H9 (cell line): ENCODE measurements around the gene CDH8. TPM values are rescaled to one million over a fixed set of nuclear protein-coding genes. Genes with fewer than 3 reads are reported as not detected.

ENCODE experiments used
- DNase-seq: peaks from one replicate; pipeline ENCODE4 v3.0.0-alpha.2; 2017
- H2AFZ ChIP-seq: one replicate; pipeline ENCODE4 v1.6.1; 2013; ENCODE audit warnings: mild to moderate bottlenecking, low read length, control low read depth, moderate library complexity
- H2AK5ac ChIP-seq: 2 replicates; pipeline ENCODE4 v1.6.1; 2013; ENCODE audit warnings: low read length, control low read depth, mixed read lengths; ENCODE audit not compliant: insufficient read length
- H2BK120ac ChIP-seq: one replicate; pipeline ENCODE4 v1.6.1; 2013; ENCODE audit warnings: low read depth, mild to moderate bottlenecking, low read length, control low read depth, inconsistent platforms; ENCODE audit not compliant: poor library complexity, severe bottlenecking
- H2BK12ac ChIP-seq: 2 replicates; pipeline ENCODE4 v1.6.1; 2013; ENCODE audit warnings: low read length, control low read depth, mixed read lengths, low read depth; ENCODE audit not compliant: insufficient read length
- H2BK15ac ChIP-seq: 2 replicates; pipeline ENCODE4 v1.6.1; 2013; ENCODE audit warnings: low read depth, low read length, control low read depth
- H2BK20ac ChIP-seq: one replicate; pipeline ENCODE4 v1.6.1; 2013; ENCODE audit warnings: low read depth, mild to moderate bottlenecking, low read length, control low read depth, inconsistent platforms; ENCODE audit not compliant: poor library complexity, severe bottlenecking
- H2BK5ac ChIP-seq: 2 replicates; pipeline ENCODE4 v1.6.1; 2013; ENCODE audit warnings: low read length, control low read depth, mixed read lengths; ENCODE audit not compliant: insufficient read length
- H3K14ac ChIP-seq: 2 replicates; pipeline ENCODE4 v1.6.1; 2013; ENCODE audit warnings: low read length, control low read depth; ENCODE audit not compliant: insufficient read depth
- H3K18ac ChIP-seq: 2 replicates; pipeline ENCODE4 v1.6.1; 2013; ENCODE audit warnings: low read depth, mild to moderate bottlenecking, mixed read lengths, low read length, control low read depth; ENCODE audit not compliant: insufficient read length
- H3K23ac ChIP-seq: 2 replicates; pipeline ENCODE4 v1.6.1; 2013; ENCODE audit warnings: low read length, control low read depth, mixed read lengths, low read depth; ENCODE audit not compliant: insufficient read length
- H3K23me2 ChIP-seq: 2 replicates; pipeline ENCODE4 v1.6.1; 2013; ENCODE audit warnings: low read depth, mild to moderate bottlenecking, mixed read lengths, low read length, control low read depth; ENCODE audit not compliant: insufficient read length, poor library complexity, severe bottlenecking
- H3K27ac ChIP-seq: 2 replicates; pipeline ENCODE4 v1.5.1; 2013; ENCODE audit warnings: low read length, control low read depth, mixed read lengths, low read depth; ENCODE audit not compliant: insufficient read length
- H3K27me3 ChIP-seq: 2 replicates; pipeline ENCODE4 v1.6.1; 2013; ENCODE audit warnings: low read length, control low read depth, inconsistent platforms; ENCODE audit not compliant: insufficient read depth
- H3K4ac ChIP-seq: 2 replicates; pipeline ENCODE4 v1.6.1; 2013; ENCODE audit warnings: low read depth, mild to moderate bottlenecking, control low read depth, inconsistent platforms, low read length, moderate library complexity
- H3K4me1 ChIP-seq: 2 replicates; pipeline ENCODE4 v1.6.1; 2013; ENCODE audit warnings: low read length, control low read depth, inconsistent platforms; ENCODE audit not compliant: insufficient read depth
- H3K4me2 ChIP-seq: 2 replicates; pipeline ENCODE4 v1.6.1; 2013; ENCODE audit warnings: low read length, control low read depth, mixed read lengths; ENCODE audit not compliant: insufficient read length, insufficient read depth
- H3K56ac ChIP-seq: 2 replicates; pipeline ENCODE4 v1.6.1; 2013; ENCODE audit warnings: low read depth, mild to moderate bottlenecking, mixed read lengths, low read length, control low read depth; ENCODE audit not compliant: insufficient read length
- H3K79me1 ChIP-seq: 2 replicates; pipeline ENCODE4 v1.6.1; 2013; ENCODE audit warnings: low read depth, mild to moderate bottlenecking, moderate library complexity, low read length, control low read depth, inconsistent platforms; ENCODE audit not compliant: insufficient read depth, poor library complexity, severe bottlenecking
- H3K79me2 ChIP-seq: 2 replicates; pipeline ENCODE4 v1.6.1; 2013; ENCODE audit warnings: low read length, control low read depth, inconsistent platforms; ENCODE audit not compliant: insufficient read depth
- H3K9ac ChIP-seq: 2 replicates; pipeline ENCODE4 v1.6.1; 2013; ENCODE audit warnings: low read length, control low read depth, mixed read lengths; ENCODE audit not compliant: insufficient read length; ENCODE audit errors: extremely low read depth
- H3K9me3 ChIP-seq: one replicate; pipeline ENCODE4 v1.6.1; 2013; ENCODE audit warnings: low read depth, low read length, inconsistent platforms; ENCODE audit not compliant: control insufficient read depth
- H3T11ph ChIP-seq: one replicate; pipeline ENCODE4 v1.6.1; 2013; ENCODE audit warnings: mild to moderate bottlenecking, low read length, control low read depth, inconsistent platforms
- H4K20me1 ChIP-seq: one replicate; pipeline ENCODE4 v1.6.1; 2013; ENCODE audit not compliant: control insufficient read depth, insufficient read length, insufficient read depth
- H4K5ac ChIP-seq: 2 replicates; pipeline ENCODE4 v1.6.1; 2013; ENCODE audit warnings: low read depth, mild to moderate bottlenecking, mixed read lengths, low read length, control low read depth; ENCODE audit not compliant: insufficient read length
- H4K8ac ChIP-seq: replicated peaks from 2 replicates; pipeline ENCODE4 v1.6.1; 2013; ENCODE audit warnings: low read length, control low read depth, mixed read lengths, low read depth; ENCODE audit not compliant: insufficient read length
- H4K91ac ChIP-seq: 2 replicates; pipeline ENCODE4 v1.6.1; 2013; ENCODE audit warnings: low read depth, mild to moderate bottlenecking, moderate library complexity, mixed read lengths, low read length, control low read depth; ENCODE audit not compliant: insufficient read length
- H3K27ac Mint-ChIP-seq, 3 experiments: 2 replicates in 2 of 3; 3 replicates in 1 of 3; pipeline ENCODE4 v1.8.0; 2020 to 2021; ENCODE audit warnings: mixed read lengths in 3 of 3, mild to moderate bottlenecking in 1 of 3, moderate library complexity in 1 of 3
- H3K27me3 Mint-ChIP-seq: 2 replicates; pipeline ENCODE4 v1.8.0; 2021; ENCODE audit warnings: low read depth, mild to moderate bottlenecking, moderate library complexity, mixed read lengths
- H3K36me3 Mint-ChIP-seq, 3 experiments: 2 replicates in 2 of 3; 3 replicates in 1 of 3; pipeline ENCODE4 v1.8.0; 2020 to 2021; ENCODE audit warnings: low read depth in 3 of 3, mixed read lengths in 3 of 3; ENCODE audit not compliant: insufficient read depth in 1 of 3
- H3K4me1 Mint-ChIP-seq, 2 experiments: 2 replicates each; pipeline ENCODE4 v1.8.0; 2020; ENCODE audit warnings: mixed read lengths in 2 of 2
- H3K4me3 Mint-ChIP-seq, 2 experiments: 2 replicates in 1 of 2; 3 replicates in 1 of 2; pipeline ENCODE4 v1.8.0; 2020 to 2021; ENCODE audit warnings: mild to moderate bottlenecking in 2 of 2, mixed read lengths in 2 of 2, moderate library complexity in 1 of 2
- H3K9me3 Mint-ChIP-seq, 2 experiments: 2 replicates in 1 of 2; 3 replicates in 1 of 2; pipeline ENCODE4 v1.8.0; 2020; ENCODE audit warnings: mild to moderate bottlenecking in 2 of 2, mixed read lengths in 2 of 2, moderate library complexity in 1 of 2
- CTCF ChIP-seq: fragments of 200-600 bp; sonication (generic); conservative IDR thresholded peaks from 3 replicates; pipeline ENCODE4 v1.8.0; 2021; ENCODE audit warnings: antibody characterized with exemption, mild to moderate bottlenecking
- WGBS: extraction: QIAGEN DNeasy Blood & Tissue Kit; methylation state at CpG from one replicate; pipeline ENCODE4 v1.1.7; 2013; ENCODE audit warnings: missing lambda C conversion rate, low lambda C conversion rate, mixed read lengths; ENCODE audit not compliant: insufficient read length; ENCODE audit errors: extremely low coverage; 5-methylcytosine and 5-hydroxymethylcytosine counted together
- total RNA-seq: library from RNA; stranded (reverse); gene quantifications from 2 replicates; pipeline ENCODE4 v1.2.1, GENCODE V29; 2021

The CDH8 gene
- total RNA-seq, 1 experiment from 2014 or later = 12.0 TPM

GRCh38 chr16:61681124-61681523, 355.1 kb downstream of the CDH8 start:
- WGBS = no CpG with 5 or more reads among the region's 1 CpG
- peaks cover 6% of the 10 kb centered on the region; the same call in 1 of the 2 replicates for H3K4me1 ChIP-seq
- no peak overlapping the region for H2BK5ac ChIP-seq
- DNase-seq = no peak
- no peak overlapping the region for H2BK120ac ChIP-seq
- H3K14ac ChIP-seq = no peak overlapping the region
- H3K18ac ChIP-seq = no peak overlapping the region
- no peak overlapping the region for H4K8ac ChIP-seq
- no peak overlapping the region for H3K4me2 ChIP-seq
- H3K27me3 ChIP-seq = no peaks in the 10 kb centered on the region
- H4K20me1 ChIP-seq = no peaks in the 10 kb centered on the region
- no peak overlapping the region for H3T11ph ChIP-seq
- no peak overlapping the region for H3K27ac Mint-ChIP-seq
- H3K27me3 Mint-ChIP-seq = no peaks in the 10 kb centered on the region
- no peak overlapping the region for H2BK15ac ChIP-seq
- H3K79me2 ChIP-seq = no peaks in the 10 kb centered on the region
- no peak overlapping the region for H3K4ac ChIP-seq
- H2AFZ ChIP-seq = no peak overlapping the region
- peaks cover 20 to 24% of the 10 kb centered on the region in 2 experiments for H3K4me1 Mint-ChIP-seq
- H3K23me2 ChIP-seq = no peaks in the 10 kb centered on the region
- TF ChIP-seq CTCF = no peak
- H3K56ac ChIP-seq = no peak overlapping the region
- H3K9ac ChIP-seq = no peak overlapping the region
- no peak overlapping the region for H3K23ac ChIP-seq
- H3K4me3 Mint-ChIP-seq = no peak overlapping the region
- no peak overlapping the region for H4K91ac ChIP-seq
- H2BK12ac ChIP-seq = no peak overlapping the region
- H2BK20ac ChIP-seq = no peak overlapping the region
- H3K36me3 Mint-ChIP-seq = peaks cover 0 to 12% (median 2%) of the 10 kb centered on the region in 3 experiments; a peak in 3 of 7 replicates
- no peak overlapping the region for H4K5ac ChIP-seq
- no peak overlapping the region for H3K27ac ChIP-seq
- H3K9me3 Mint-ChIP-seq = peaks cover 2% of the 10 kb centered on the region in 2 experiments; a peak in 3 of 5 replicates
- H3K79me1 ChIP-seq = no peaks in the 10 kb centered on the region
- no peak overlapping the region for H2AK5ac ChIP-seq
- no peaks in the 10 kb centered on the region for H3K9me3 ChIP-seq
